Activated CD8-positive, alpha-beta memory T cell treated with anti-CD3 and anti-CD28 coated beads for 24 hours (primary cell): ENCODE measurements around the gene FAM90A26.
"Not testable (repeated sequence)": the region's sequence is repeated elsewhere in the genome, so short reads cannot be mapped to it uniquely, and the experiment has no call there.

ENCODE experiments used
- DNase-seq: peaks from one replicate; pipeline ENCODE4 v3.0.0-alpha.2; 2020

Gene FAM90A26, protein sequence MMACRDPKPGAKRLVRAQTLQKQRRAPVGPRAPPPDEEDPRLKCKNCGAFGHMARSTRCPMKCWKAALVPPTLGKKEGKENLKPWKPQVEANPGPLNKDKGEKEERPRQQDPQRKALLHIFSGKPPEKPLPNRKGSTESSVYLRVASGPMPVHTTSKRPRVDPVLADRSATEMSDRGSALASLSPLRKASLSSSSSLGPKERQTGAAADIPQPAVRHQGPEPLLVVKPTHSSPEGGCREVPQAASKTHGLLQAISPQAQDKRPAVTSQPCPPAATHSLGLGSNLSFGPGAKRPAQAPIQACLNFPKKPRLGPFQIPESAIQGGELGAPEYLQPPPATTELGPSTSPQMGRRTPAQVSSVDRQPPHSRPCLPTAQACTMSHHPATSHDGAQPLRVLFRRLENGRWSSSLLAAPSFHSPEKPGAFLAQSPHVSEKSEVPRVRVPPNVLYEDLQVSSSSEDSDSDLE

DNA sequence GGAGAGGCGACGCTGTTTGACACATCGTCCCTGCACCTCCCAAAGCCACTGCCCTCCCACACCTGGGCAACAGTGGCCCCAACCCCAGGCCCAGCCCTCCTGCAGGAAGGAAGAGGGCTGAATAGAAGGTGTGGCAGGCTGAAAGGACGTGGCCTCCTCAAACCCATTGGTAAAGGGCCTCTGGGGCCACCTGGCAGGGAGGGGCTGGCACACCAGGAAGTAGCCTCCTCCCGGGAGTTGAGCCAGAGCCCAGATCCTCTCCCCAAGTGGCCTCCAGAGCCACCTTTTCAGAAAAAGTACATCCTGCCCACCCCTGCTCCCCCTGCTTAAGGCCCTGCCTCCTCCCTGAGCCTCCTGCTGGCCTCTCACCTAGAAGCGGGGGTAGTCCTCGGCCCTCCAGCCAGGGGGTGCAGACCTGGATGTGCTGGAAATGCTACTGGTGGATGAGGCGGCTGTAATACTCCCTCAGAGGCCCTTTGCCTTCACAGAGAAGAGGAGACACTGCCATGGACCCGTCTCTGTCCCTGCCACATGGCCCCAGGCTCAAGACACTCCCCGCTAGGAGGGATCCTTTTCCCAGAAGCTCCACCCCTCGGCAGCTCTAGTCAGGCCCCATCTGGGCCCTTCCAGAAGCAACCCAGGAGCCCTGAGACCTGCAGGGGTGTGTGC is at the start of gene FAM90A26:
Gene FAM90A26, plus strand, starts transcription at position 619 of the 669 bp plus-strand sequence. CDS start 2,764 bp downstream, outside the sequence.
- DNase-seq: not testable (repeated sequence)

DNA sequence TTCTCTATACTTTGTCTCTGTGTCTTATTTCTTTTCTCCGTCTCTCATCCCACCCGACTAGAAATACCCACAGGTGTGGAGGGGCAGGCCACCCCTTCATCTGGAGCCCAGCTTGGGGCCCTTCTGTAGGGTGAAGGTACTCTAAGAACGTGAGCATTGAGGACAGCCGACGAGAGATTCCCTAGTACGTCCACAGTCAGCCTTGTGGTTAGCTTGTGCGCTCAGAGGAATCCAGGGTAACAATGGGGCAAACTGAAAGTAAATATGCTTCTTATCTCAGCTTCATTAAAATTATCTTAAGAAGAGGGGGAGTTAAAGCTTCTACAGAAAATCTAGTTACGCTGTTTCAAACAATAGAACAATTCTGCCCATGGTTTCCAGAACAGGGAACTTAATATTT is 47.5 kb upstream of the FAM90A26 start:
- DNase-seq: not testable (repeated sequence)

DNA sequence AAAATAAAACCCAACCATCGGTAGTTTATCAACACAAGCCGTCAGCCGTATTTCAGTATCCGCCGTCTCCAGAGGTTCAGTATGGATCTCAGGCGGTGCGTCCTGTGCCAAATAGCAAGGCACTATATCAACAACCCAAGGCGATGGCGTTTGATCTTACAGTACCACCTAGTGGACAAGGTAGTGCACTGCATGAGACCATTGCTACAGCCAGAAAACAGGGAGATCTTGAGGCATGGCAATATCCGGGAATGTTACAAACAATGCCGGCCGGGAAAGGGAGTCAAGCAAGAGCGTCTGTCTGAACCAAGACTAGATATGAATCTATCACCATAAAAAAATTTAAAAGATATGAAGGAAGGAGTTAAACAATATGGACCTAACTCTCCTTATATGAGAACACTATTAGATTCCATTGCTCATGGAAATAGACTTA is 46.6 kb upstream of the FAM90A26 start:
- DNase-seq: peak; percentile 70

DNA sequence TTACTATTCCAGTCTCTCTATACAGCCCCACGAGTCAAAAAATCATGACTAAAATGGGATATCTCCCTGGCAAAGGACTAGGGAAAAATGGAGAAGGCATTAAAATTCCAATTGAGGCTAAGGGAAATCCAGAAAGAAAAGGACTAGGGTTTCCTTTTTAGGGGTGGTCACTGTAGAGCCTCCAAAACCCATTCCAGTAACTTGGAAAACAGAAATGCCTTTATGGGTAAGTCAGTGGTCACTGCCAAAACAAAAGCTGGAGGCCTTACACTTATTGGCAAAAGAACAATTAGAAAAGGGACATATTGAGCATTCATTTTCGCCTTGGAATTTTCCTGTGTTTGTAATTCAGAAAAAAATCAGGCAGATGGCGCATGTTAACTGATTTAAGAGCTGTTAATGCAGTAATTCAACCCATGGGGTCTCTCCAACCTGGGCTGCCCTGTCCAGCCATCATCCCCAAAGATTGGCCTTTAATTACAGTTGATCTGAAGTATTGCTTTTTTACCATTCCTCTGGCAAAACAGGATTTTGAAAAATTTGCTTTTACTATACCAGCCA is 44.5 kb upstream of the FAM90A26 start:
- DNase-seq: not testable (repeated sequence)

DNA sequence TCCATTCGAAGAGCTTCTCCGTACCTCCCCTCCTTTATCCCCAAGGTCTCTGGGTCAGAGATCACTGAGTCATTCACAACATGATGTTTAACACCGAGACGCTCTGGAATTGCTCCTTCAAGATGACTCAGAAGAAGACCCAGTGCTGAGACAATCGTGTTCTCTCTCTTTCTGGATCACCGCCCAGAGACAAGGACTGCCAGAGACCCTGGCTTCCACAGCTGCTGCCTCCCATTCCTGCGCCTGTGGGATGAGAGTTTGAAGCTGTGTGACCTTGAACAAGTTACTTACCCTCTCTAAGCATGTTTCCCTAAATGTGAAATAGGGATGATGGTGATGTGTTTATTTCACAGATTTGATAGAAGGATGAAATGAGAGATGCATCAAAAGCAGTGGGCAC is 38.8 kb upstream of the FAM90A26 start:
- DNase-seq: not testable (repeated sequence)

DNA sequence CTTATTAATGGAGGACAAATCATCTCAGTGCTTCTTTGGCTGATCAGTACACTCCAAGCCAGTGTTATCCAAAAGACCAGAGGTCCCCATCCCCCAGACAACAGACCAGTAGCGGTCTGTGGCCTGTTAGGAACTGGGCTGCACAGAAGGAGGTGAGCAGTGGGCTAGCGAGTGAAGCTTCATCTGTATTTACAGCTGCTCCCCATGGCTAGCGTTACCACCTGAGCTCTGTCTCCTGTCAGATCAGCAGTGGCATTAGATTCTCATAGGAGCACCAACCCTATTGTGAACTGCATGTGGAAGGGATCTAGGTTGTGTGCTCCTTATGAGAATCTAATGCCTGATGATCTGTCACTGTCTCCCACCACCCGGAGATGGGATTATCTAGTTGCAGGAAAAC is 37.4 kb upstream of the FAM90A26 start:
- not testable (repeated sequence) for DNase-seq

DNA sequence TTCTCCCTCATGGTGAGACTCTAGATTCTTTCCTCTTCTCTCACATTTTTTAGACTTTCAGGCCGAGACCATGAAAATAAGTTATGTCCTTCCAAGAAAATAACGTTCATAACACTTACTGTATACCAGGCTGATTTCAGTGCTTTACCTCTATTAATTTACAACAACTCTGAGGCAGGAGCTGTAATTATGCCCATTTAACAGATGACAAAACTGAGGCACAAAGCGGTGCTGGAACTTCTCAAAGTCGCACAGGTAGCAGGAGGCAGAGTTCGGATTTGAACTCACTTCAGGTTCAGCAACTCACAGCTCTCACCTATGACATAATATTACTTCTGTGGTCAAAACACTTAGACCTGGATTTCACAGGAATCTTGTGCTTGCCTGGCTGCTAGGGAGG is 36.2 kb upstream of the FAM90A26 start:
- DNase-seq: not testable (repeated sequence)

DNA sequence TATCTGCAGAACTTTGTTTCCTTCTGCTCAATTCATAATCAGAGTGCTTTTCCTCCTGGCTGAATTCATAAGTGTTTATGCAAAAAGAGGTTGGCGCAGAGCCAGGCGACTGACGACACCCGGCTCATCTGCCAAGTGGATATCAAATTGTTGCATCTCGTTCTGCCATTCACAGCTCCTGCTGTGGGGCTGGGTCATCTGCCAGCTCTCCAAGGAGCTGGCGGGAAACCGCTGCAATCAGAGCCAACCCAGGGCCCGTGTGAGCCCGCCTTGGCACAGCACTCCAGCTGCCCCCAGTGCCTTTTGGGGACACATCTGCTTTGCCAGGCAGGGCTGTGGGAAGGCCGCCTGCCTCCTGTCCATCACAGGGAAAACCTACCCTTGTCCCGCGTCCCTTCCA is 35.7 kb upstream of the FAM90A26 start:
- not testable (repeated sequence) for DNase-seq

DNA sequence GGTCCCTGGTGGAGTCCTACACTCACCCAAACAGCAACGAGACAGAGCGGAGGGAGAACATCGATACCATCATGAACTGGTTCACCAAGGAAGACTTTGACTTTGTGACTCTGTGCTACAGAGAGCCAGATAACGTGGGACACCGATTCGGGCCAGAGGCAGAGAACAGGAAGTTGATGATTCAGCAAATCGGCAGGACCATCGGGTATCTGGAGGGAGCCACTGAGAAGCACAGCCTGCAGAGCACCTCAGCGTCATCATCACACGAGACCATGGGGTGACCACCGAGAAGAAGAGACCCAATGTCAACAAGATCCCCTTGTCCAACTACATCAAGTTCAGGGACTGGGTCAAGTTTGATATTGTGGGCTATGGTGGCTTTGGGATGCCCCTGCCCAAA is 29.2 kb upstream of the FAM90A26 start:
- not testable (repeated sequence) for DNase-seq

DNA sequence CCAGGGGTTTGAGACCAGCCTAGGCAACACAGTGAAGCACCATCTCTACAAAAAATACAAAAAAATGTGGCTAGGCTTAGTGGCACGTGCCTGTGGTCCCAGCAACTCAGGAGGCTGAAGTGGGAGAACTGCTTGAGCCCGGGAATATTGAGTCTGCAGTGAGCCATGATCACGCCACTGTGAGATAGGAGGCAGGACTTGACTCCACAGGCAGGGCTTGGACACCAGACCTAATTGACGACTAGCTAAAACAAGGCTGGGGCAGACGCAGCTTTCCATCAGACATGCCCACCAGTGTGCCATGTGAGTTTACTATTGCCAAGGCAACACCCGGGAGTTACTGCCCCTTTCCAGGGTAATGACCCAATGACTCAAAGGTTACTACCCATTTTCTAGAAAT is 27.4 kb upstream of the FAM90A26 start:
- not testable (repeated sequence) for DNase-seq

DNA sequence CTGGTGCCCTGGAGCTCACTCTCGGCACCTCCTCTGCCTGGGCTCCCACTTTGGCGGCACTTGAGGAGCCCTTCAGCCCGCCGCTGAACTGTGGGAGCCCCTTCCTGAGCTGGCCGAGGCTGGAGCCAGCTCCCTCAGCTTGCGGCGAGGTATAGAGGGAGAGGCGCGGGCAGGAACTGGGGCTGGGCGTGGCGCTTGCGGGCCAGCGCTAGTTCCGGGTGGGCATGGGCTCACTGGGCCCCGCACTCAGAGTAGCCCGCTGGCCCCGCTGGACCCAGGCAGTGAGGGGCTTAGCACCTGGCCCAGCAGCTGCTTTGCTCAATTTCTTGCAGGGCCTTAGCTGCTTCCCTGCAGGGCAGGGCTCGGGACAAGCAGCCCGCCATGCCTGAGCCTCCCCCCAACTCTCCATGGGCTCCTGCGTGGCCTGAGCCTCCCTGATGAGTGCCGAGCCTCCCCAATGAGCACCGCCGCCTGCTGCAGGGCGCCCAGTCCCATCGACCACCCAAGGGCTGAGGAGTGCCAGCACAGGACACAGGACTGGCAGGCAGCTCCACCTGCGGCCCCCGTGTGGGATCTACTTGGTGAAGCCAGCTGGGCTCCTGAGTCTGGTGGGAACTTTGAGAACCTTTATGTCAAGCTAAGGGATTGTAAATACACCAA is 26.7 kb upstream of the FAM90A26 start:
- no peak for DNase-seq

DNA sequence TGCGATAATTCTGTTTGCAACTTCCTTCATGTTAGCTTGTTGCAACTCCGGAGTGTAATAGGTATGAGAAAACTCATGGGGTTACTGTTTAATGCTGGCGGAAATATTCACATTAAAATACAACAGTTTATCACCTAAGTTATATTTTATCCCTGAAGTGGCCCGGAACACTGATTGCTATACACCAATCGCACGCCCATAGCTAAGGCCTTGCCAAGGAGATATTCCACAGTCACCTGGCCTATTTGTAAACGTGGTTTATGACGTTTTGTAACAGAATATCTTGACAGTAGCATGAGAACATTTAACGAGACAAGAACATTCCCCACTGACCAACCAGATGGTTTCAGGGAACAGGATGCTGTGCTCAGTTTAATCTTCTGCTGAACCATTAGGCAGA is 23.2 kb upstream of the FAM90A26 start:
- no peak for DNase-seq

DNA sequence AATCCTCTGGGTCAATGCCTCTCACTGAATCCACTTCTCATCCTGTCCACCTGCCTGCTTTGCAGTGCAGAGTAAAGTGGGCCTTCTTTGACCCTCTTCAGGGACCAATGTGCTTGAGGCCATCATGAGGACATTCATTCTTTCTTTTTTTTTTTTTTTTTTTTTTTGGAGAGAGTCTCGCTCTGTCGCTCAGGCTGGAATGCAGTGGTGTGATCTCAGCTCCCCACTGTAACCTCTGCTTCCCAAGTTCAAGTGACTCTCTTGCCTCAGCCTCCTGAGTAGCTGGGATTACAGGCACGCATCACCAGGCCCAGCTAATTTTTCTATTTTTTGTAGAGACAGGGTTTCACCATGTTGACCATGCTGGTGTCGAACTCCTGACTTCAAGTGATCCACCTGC is 22.8 kb upstream of the FAM90A26 start:
- DNase-seq: not testable (repeated sequence)

DNA sequence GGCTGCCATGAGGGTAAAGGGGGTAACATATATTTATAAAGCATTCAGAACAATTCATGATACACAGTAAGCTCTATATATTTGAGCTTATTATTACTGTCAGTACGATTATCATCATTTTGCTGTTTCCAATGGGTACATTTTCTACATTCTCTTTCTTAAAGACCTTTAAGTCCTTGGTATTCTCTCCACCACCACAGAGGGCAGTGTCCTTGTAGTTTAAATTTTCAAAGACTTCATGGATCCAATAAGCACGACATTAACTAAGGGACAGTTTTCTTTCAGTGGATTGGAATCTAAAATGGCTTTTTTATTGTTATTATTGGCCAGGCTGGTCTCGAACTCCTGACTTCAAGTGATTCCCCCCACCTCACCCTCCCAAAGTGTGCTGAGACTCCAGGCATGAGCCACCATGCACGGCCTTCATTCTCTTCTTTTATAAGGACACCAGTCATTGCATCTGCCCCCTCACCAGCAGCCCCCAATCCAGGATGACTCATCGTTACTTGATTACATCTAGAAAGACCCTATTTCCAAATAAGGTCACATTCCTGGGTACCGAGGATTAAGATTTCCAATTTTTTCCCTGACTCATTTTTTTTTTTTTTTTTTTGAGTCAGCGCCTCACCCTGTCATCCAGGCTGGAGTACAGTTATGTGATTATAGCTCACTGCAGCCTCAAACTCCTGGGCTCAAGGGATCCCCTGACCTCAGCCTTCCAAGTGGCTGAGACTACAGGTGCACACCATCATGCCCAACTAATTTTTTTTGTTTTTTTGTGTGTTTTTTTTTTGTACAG is 21.4 kb upstream of the FAM90A26 start:
- not testable (repeated sequence) for DNase-seq

DNA sequence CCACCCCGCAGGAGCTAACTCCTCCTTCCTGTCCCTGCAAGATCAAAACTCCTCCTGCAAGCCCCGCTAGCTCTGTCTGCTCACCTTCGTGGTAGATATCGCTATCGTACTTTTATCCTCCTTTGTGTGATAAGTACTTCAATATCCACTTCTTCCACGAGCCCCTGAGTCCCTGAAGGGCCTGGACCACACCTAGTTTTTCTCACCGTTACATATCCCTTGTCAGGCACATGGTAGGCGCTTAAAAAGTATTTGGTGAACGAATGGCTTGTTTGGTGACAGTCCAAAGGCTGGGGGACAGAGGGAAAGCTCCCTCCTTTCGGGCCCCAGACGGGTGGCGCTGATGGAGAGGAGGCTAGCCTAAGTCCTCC is 18.4 kb upstream of the FAM90A26 start:
- not testable (repeated sequence) for DNase-seq

DNA sequence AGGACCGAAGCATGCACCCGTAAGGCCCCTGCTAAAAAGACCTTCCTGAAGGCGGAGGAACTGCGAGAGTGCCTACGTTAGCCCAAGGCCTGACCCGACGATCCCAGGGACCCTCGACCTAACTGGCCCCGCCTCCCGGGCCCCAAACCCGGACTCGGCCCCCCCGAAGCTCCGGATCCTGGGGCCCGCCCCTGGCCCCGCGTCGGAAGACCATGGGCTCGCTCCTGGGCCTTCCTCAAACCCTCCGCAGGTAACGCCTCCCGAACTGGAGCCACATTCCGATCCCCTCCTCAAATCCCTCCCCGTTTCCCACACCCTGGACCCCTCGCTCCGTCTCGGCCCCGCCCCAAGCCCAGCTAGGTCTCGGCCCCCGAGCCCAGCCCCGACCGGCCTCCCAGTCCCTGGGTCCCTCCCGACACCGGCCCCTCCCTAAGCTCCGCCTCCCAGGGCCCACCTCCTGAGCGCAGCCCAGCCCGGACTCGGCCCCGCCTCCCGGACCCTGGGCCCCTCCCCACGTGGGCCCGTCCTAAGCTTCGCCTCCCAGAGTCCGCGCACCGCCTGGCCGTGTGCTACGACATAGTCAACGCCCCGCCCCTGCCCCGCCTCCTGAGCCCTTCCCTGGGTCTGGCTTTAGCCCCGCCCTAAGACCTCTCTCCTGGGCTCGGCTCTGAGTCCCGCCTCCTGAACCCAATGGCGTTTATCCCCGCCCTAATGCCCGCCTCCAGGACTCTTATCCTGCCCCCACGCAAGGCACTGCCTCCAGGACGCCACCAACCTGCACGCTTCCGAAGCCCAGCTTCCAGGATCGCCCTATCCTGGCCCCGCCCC is 17.8 kb upstream of the FAM90A26 start:
- DNase-seq: peak; percentile 97

DNA sequence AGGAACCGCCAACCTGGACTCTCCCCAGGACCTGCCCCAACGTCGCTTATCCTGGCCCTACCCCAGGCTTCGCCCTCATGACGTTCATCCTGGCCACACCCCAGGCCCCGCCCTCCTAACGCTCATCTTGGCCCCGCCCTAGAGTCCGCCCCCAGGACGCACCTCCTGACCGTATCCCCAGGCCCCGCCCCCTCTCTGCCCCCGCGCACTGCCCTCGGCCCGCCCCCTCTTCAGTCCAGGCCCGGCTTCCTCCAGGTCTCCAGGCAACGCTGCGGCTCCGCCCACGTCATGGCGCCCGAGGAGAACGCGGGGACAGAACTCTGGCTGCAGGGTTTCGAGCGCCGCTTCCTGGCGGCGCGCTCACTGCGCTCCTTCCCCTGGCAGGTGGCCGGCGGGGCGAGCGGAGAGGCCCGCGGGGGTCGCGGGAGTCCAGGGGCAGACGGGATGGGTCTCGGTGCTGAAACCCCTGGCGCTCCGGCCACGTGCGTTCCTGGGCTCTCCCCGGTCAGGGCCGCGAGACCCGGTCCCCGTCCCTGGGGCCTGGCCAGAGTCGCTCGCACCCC is 17.1 kb upstream of the FAM90A26 start:
- DNase-seq: peak; percentile 99

DNA sequence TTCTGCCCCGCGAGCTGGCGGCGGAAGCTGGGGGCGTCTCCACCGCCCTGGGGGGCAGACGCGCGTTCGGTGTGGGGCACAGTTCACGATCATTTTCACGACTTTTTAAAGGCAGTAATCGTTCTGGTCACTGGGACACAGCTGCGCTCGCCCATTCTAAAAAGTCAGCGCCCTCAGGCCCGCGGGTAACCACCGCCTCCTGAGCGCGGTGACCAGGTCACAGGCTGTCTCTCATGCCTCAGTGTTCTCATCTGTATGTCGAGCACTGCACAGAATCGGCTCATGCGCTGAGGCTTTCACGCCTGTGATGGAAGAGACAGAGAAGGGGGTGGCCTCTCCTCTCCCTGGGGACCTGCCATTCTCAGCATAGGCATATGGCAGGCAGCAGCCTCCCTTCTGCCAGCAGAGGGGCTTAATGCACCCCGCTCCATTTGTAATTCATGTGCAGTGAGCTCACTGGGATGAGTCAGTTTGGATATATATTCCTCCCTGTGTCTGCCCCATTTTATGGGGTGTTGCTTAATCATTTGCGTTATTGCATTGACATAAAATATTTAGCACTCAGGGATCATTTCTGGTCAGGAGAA is 16.5 kb upstream of the FAM90A26 start:
- not testable (repeated sequence) for DNase-seq

DNA sequence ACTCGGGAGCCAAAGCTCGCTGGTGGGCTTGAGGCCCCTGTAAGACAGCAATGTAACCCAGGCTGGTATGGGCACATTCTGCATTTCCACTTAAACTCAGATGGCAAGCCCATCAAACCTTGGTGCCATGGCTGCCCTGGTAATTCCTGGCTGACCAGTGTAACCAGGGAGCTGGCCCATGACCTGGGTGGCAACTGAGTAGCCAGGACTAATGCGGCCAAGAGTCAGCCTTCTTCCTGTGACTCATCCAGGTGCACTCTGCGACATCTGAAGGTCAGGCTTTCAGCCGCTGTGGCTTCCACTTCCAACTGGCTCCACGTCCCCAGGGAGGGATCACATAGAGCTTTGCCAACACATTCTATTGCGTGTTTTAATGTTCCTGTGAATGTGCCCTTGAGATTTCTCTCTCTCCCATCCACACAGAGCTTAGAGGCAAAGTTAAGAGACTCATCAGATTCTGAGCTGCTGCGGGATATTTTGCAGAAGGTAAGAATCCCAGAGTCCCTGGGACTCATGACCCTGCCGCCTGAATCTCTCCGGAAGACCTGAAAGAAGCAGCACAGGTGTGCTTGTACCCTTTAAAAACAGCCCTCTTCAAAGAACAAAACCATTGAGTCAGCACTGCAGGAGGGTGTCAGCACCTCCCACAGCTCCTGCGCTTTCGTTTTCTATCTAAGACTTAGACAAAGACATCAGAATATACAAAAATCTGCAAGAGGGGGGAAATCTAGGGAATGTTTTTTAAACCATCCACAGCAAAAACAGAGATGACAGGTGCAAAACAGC is 14.9 kb upstream of the FAM90A26 start:
- DNase-seq: not testable (repeated sequence)

DNA sequence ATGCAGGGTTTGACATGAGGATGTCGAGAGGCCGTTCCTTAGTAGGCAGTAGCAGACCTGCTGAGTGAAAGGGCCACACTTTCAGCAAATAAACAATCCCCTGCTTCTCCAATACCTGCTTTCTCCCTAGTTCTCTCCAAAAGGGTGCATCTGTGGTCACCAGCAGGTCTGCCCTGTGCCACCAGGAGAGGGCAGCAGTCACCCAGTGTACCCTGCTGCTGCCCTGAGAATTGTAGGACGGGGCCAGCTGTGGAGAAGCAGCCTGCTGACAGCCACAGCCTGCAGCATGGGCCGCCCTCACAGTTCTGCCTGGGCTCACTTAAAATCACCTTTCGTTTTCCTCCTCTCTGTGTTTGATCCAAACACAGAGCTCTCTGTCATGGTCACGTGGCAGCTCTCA is 11.8 kb upstream of the FAM90A26 start:
- DNase-seq: peak; percentile 69
